Measurements from ENCODE around the gene CHRNB1.

The CHRNB1 gene

GRCh38 chr17:7444682-7445618, at the start of gene CHRNB1:
TSS of gene CHRNB1 (plus strand) at chr17:7445061. CDS start at chr17:7445128, 67 bp downstream.
- peak; percentile 85 for DNase-seq (ENCODE audit: low spot score)

GRCh38 chr17:7396147-7396546, 48.7 kb upstream of the CHRNB1 start:
- DNase-seq (ENCODE audit: low spot score): no peak

GRCh38 chr17:7398612-7399011, 46.2 kb upstream of the CHRNB1 start:
- no peak for DNase-seq (ENCODE audit: low spot score)

- peak; percentile 36 for DNase-seq (ENCODE audit: low spot score)
These were observed 41.7 kb upstream of the CHRNB1 start for GRCh38 chr17:7403043-7403726.

GRCh38 chr17:7403727-7403976, 41.2 kb upstream of the CHRNB1 start:
- peak; percentile 78 for DNase-seq (ENCODE audit: low spot score)

GRCh38 chr17:7403977-7404736, 40.7 kb upstream of the CHRNB1 start, which contains the start of gene TMEM256:
TSS of gene TMEM256 (minus strand) at chr17:7404097. CDS start at chr17:7404084, 13 bp downstream.
- peak; percentile 95 for DNase-seq (ENCODE audit: low spot score)

- peak; percentile 89 for DNase-seq (ENCODE audit: low spot score)
These were observed 40.0 kb upstream of the CHRNB1 start for GRCh38 chr17:7404737-7405349.

- peak; percentile 47 for DNase-seq (ENCODE audit: low spot score)
These were observed 39.3 kb upstream of the CHRNB1 start for GRCh38 chr17:7405350-7406234.

GRCh38 chr17:7406235-7406825, 38.5 kb upstream of the CHRNB1 start:
- DNase-seq (ENCODE audit: low spot score): no peak

- no peak for DNase-seq (ENCODE audit: low spot score)
These were observed 37.8 kb upstream of the CHRNB1 start for GRCh38 chr17:7407082-7407481.

- DNase-seq (ENCODE audit: low spot score): no peak
These were observed 37.2 kb upstream of the CHRNB1 start, which contains the start of gene NLGN2 for GRCh38 chr17:7407485-7408251. TSS of gene NLGN2 (plus strand) at chr17:7407845. CDS start at chr17:7408256, 411 bp downstream.

- no peak for DNase-seq (ENCODE audit: low spot score)
These were observed 36.6 kb upstream of the CHRNB1 start for GRCh38 chr17:7408252-7408727.

GRCh38 chr17:7408863-7409262, 36.0 kb upstream of the CHRNB1 start:
- no peak for DNase-seq (ENCODE audit: low spot score)

GRCh38 chr17:7409716-7410115, 35.1 kb upstream of the CHRNB1 start:
- DNase-seq (ENCODE audit: low spot score): no peak

- no peak for DNase-seq (ENCODE audit: low spot score)
These were observed 34.0 kb upstream of the CHRNB1 start for GRCh38 chr17:7410634-7411426.

GRCh38 chr17:7411427-7411750, 33.5 kb upstream of the CHRNB1 start:
- DNase-seq (ENCODE audit: low spot score): no peak

- peak; percentile 67 for DNase-seq (ENCODE audit: low spot score)
These were observed 31.4 kb upstream of the CHRNB1 start for GRCh38 chr17:7413346-7413985.

GRCh38 chr17:7414837-7415236, 30.0 kb upstream of the CHRNB1 start:
- no peak for DNase-seq (ENCODE audit: low spot score)
